Peyer's patch (tissue), 4 donors: ENCODE results near the gene BSG.

Source experiments
- CTCF ChIP-seq, 6 experiments: fragments of 450-650 bp in 4 of 6; fragments of 200-600 bp in 2 of 6; sonication (generic) in 1 of 6; IDR thresholded peaks; one replicate each; pipeline ENCODE4 v1.5.1; 2017 to 2019; ENCODE audit warnings: antibody characterized with exemption in 6 of 6, mild to moderate bottlenecking in 3 of 6, moderate library complexity in 1 of 6
- POLR2A ChIP-seq, 2 donors: fragments of 450-650 bp; IDR thresholded peaks; one replicate each; pipeline ENCODE4 v1.5.1; 2017; ENCODE audit warnings: antibody characterized with exemption in 2 of 2, mild to moderate bottlenecking in 2 of 2, moderate library complexity in 2 of 2

- TF ChIP-seq CTCF (IDR thresholded peaks at IDR 0.05) (no peak), POLR2A (IDR thresholded peaks at IDR 0.05) (no peak)
Observed at GRCh38 chr19:592101-592500, 19.7 kb downstream of the BSG start.
